Lung (tissue), 12 donors: ENCODE results near the gene TKTL1. TPM values are rescaled to one million over a fixed set of nuclear protein-coding genes. Genes with fewer than 3 reads are reported as not detected.

Experiments used
- ATAC-seq: fragments of 200-7000 bp; cut with Tn5 transposase; one replicate; pipeline ENCODE4 v1.9.1; 2020; ENCODE audit warnings: moderate number of reproducible peaks; ENCODE audit not compliant: insufficient read depth, low FRiP score
- DNase-seq, 3 donors: peaks; one replicate each; pipeline ENCODE4 v3.0.0-alpha.2; 2013 to 2017
- H3K27ac ChIP-seq, 2 donors: one replicate each; pipeline ENCODE4 v1.5.1; 2013; ENCODE audit warnings: mild to moderate bottlenecking in 2 of 2, moderate library complexity in 2 of 2, control low read depth in 1 of 2, inconsistent platforms in 1 of 2, low read depth in 1 of 2, low read length in 1 of 2
- H3K27me3 ChIP-seq, 3 donors: one replicate each; pipeline ENCODE4 v1.5.1; 2013; ENCODE audit warnings: low read length in 2 of 3; ENCODE audit not compliant: control insufficient read depth in 3 of 3, insufficient read depth in 3 of 3
- H3K36me3 ChIP-seq, 4 donors: one replicate each; pipeline ENCODE4 v1.5.1; 2013; ENCODE audit warnings: low read length in 4 of 4, mild to moderate bottlenecking in 1 of 4, moderate library complexity in 1 of 4; ENCODE audit not compliant: control insufficient read depth in 4 of 4, insufficient read depth in 4 of 4
- H3K4me1 ChIP-seq, 5 donors: one replicate each; pipeline ENCODE4 v1.5.1; 2013; ENCODE audit warnings: low read length in 5 of 5, mild to moderate bottlenecking in 2 of 5, moderate library complexity in 1 of 5; ENCODE audit not compliant: control insufficient read depth in 5 of 5, insufficient read depth in 5 of 5
- H3K4me3 ChIP-seq: one replicate; pipeline ENCODE4 v1.5.1; 2013; ENCODE audit warnings: mild to moderate bottlenecking, control low read depth, moderate library complexity
- H3K9ac ChIP-seq, 2 donors: one replicate each; pipeline ENCODE4 v1.5.1; 2013; ENCODE audit warnings: low read length in 2 of 2, control low read depth in 1 of 2; ENCODE audit not compliant: insufficient read depth in 1 of 2
- H3K9me3 ChIP-seq, 4 donors: one replicate each; pipeline ENCODE4 v1.5.1; 2013; ENCODE audit warnings: low read length in 3 of 4, mild to moderate bottlenecking in 1 of 4, moderate library complexity in 1 of 4; ENCODE audit not compliant: control insufficient read depth in 4 of 4, insufficient read depth in 3 of 4
- CTCF ChIP-seq: IDR thresholded peaks from 2 replicates; pipeline ENCODE4 v1.5.1; 2012; ENCODE audit warnings: mild to moderate bottlenecking; ENCODE audit errors: control extremely low read depth, extremely low read depth
- WGBS, 2 donors: extraction: QIAGEN DNeasy Blood & Tissue Kit; methylation state at CpG; one replicate each; pipeline ENCODE4 v1.1.7; 2013; 5-methylcytosine and 5-hydroxymethylcytosine counted together
- polyA plus RNA-seq, 2 donors: library from polyadenylated mRNA; stranded (reverse); fragments of 200-250 nt; gene quantifications; one replicate each; pipeline ENCODE4 v1.2.1, GENCODE V29; 2013
- total RNA-seq, 2 donors: library from RNA; depleted of rRNA in 1 of 2; stranded (reverse); fragments of >200 nt in 1 of 2; gene quantifications; one replicate each; pipeline ENCODE4 v1.2.1, GENCODE V29; 2014 to 2021
- donor health status: control.
- donor health status: control.
- donor health status: Bipolar disorder and iron deficiency.
- donor health status: healthy.
- donor health status: DM: yes; HTN: yes; CAD: no.

TKTL1 gene
- total and polyA plus RNA-seq, 4 donors, result 0.18 to 1.5 (median 0.54) TPM; not detected in 1

DNA sequence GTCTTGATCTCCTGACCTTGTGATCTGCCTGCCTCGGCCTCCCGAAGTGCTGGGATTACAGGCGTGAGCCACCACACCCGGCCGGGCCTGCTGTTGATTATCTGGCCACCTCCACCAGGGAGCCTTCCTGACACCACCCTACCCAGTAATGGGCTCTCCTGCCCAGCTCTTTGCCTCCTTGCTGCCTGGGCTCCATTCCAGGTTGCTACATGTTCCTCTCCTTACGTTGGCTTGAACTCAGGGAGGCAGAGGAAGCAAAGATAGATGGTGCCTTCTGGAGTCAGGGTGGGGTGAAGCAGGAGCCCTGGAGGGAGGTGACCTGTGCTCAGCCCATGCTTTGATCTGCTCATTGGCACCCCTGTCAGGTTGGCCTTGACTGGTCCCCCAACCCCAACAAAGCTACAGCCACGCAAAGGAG, 52.5 kb downstream of the TKTL1 start:
- Histone ChIP-seq H3K9ac (no peak overlapping the region), H3K9me3 (no peaks in the 10 kb centered on the region), H3K4me3 (no peak overlapping the region), H3K36me3 (peaks cover 0 to 37% (median 20%) of the 10 kb centered on the region in 4 donors), H3K27ac (no peak overlapping the region), H3K4me1 (peaks cover 0 to 3% (median 0%) of the 10 kb centered on the region in 5 donors), H3K27me3 (no peaks in the 10 kb centered on the region)
- ATAC-seq, result no peak
- no peak for TF ChIP-seq CTCF
- DNase-seq, result no peak
- WGBS, 2 donors, result 71 to 82% methylated on average over 4 to 7 of the region's 7 CpGs

DNA sequence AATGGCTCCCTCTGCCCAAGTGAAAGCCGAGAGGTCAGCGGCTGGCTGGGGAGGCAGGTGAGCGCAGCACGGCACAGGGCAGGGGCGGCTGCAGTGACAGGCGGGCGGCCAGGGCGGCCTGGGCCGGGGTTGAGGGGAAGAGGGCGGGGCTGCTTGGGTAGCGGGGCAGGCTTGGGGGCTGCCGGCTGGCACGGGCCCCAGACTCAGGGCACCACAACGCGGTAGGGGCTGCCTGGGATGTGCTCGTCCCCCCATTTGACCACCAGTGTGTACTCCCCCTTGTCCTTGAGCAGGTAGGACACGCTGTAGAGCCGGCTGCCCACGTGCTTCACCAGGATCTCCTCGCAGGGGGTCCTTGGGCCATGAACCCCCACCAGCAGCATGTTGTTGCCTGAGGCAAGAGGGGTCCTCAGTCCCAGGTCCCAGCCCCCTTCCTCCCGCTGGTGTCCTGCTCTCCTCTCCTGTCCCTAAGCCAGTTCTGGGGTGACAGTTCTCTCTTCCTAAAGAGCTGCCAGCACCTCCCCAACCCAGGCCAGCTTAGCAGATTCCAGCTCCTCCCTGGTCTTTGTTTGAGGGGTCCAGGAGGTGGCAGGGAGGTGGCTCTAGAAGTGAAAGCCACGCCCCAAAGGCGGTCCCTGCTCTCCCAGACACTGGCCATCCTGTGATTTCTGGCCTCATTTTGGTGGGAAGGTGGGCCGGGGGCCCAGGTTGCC, 53.2 kb downstream of the TKTL1 start:
- DNase-seq (no peak), ATAC-seq (no peak)
- H3K4me1 ChIP-seq, result peaks cover 0 to 3% (median 0%) of the 10 kb centered on the region in 5 donors
- 89% methylated on average over 12 to 24 of the region's 24 CpGs for WGBS, 2 donors
- no peak overlapping the region for H3K9ac ChIP-seq
- H3K36me3 ChIP-seq, result peaks cover 6 to 43% (median 23%) of the 10 kb centered on the region in 4 donors
- H3K9me3 ChIP-seq, result no peaks in the 10 kb centered on the region
- TF ChIP-seq CTCF, result no peak
- no peak overlapping the region for H3K27ac ChIP-seq
- no peaks in the 10 kb centered on the region for H3K27me3 ChIP-seq
- no peak overlapping the region for H3K4me3 ChIP-seq

DNA sequence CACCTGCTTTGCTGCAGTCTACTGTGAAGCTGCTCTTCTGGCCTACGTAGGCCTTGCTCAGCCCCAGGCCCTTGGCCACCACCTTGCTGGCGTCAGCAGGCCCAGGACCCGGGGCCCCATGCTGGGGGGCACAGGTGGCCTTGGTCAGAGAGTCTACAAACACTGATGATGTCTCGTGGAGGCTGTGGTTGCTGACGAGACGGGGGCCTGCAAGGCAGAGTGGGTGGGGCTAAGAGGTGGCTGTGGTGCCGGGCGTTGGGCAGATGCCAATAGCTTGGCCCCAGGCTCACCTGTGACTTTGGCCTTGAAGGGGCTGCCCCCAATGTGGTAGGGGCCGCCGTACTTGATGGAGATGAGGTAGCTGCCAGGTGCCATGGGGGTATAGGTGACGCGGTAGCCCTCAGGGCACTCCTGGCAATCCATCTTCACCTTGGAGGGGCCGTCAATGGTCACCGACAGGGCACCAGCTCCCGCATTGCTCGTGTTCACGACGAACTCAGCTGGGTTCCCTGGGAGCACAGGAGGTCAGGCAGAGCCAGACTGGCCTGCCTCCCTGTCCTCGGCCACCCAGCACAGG, 53.9 kb downstream of the TKTL1 start:
- H3K27me3 ChIP-seq, result no peaks in the 10 kb centered on the region
- H3K27ac ChIP-seq, result no peak overlapping the region
- no peak for TF ChIP-seq CTCF
- no peak overlapping the region for H3K9ac ChIP-seq
- WGBS, 2 donors, result 80% methylated on average over 18 to 19 of the region's 19 CpGs
- DNase-seq (no peak), ATAC-seq (no peak)
- H3K4me3 ChIP-seq, result no peak overlapping the region
- H3K9me3 ChIP-seq, result no peaks in the 10 kb centered on the region
- H3K4me1 ChIP-seq, result peaks cover 0 to 3% (median 0%) of the 10 kb centered on the region in 5 donors
- H3K36me3 ChIP-seq, result peaks cover 7 to 49% (median 26%) of the 10 kb centered on the region in 4 donors
